CD4-positive, alpha-beta memory T cell (primary cell): ENCODE measurements around the gene APCDD1L. TPM values are rescaled to one million over a fixed set of nuclear protein-coding genes. Genes with fewer than 3 reads are reported as not detected.

Experiments used
- CTCF ChIA-PET: fragments of 350-600 bp; sonication (Branson Sonifier 250); formaldehyde crosslinking; loops from one replicate; lab custom pipeline; 2021; ENCODE audit warnings: inconsistent platforms; ENCODE audit not compliant: partially characterized antibody; lab: Charles Lee
- POLR2A ChIA-PET: fragments of 350-600 bp; sonication (Branson Sonifier 250); formaldehyde crosslinking; loops from one replicate; lab custom pipeline; 2021; ENCODE audit not compliant: partially characterized antibody; lab: Charles Lee
- DNase-seq, 5 donors: peaks; one replicate each; pipeline versions ENCODE4 v3.0.0 to v3.0.0-alpha.2; 2020 to 2022; ENCODE audit warnings: mixed read lengths in 1 of 5
- H3K27ac ChIP-seq: one replicate; pipeline ENCODE4 v1.7.0; 2013; ENCODE audit warnings: low read depth, low read length
- H3K27me3 ChIP-seq: 2 replicates; pipeline ENCODE4 v1.7.0; 2013; ENCODE audit warnings: mild to moderate bottlenecking, low read length, moderate library complexity; ENCODE audit not compliant: insufficient read depth
- H3K36me3 ChIP-seq: 2 replicates; pipeline ENCODE4 v1.7.0; 2013; ENCODE audit warnings: mild to moderate bottlenecking, low read length, moderate library complexity; ENCODE audit not compliant: insufficient read depth
- H3K4me1 ChIP-seq: 2 replicates; pipeline ENCODE4 v1.7.0; 2013; ENCODE audit warnings: mild to moderate bottlenecking, low read length, moderate library complexity; ENCODE audit not compliant: insufficient read depth
- H3K4me3 ChIP-seq, 2 donors: one replicate each; pipeline ENCODE4 v1.7.0; 2013; ENCODE audit warnings: low read length in 2 of 2, mild to moderate bottlenecking in 1 of 2
- H3K9me3 ChIP-seq, 2 donors: one replicate each; pipeline ENCODE4 v1.7.0; 2013; ENCODE audit warnings: low read length in 2 of 2, control low read depth in 1 of 2; ENCODE audit not compliant: control insufficient read depth in 1 of 2
- H3K27ac Mint-ChIP-seq, 7 donors: one replicate each; pipeline ENCODE4 v1.8.0; 2020 to 2021; ENCODE audit warnings: mixed read lengths in 7 of 7, mild to moderate bottlenecking in 6 of 7, inconsistent platforms in 3 of 7, moderate library complexity in 3 of 7
- H3K27me3 Mint-ChIP-seq, 2 donors: one replicate each; pipeline ENCODE4 v1.8.0; 2020 to 2021; ENCODE audit warnings: mixed read lengths in 2 of 2
- H3K36me3 Mint-ChIP-seq, 2 donors: one replicate each; pipeline ENCODE4 v1.8.0; 2020 to 2021; ENCODE audit warnings: mixed read lengths in 2 of 2, inconsistent platforms in 1 of 2, mild to moderate bottlenecking in 1 of 2
- H3K4me1 Mint-ChIP-seq, 4 donors: one replicate each; pipeline ENCODE4 v1.8.0; 2020 to 2021; ENCODE audit warnings: mixed read lengths in 4 of 4, mild to moderate bottlenecking in 1 of 4
- H3K4me3 Mint-ChIP-seq, 8 donors: one replicate each; pipeline ENCODE4 v1.8.0; 2020 to 2021; ENCODE audit warnings: mixed read lengths in 8 of 8, mild to moderate bottlenecking in 7 of 8, moderate library complexity in 6 of 8, inconsistent platforms in 3 of 8
- H3K9me3 Mint-ChIP-seq, 8 donors: one replicate each; pipeline ENCODE4 v1.8.0; 2020 to 2021; ENCODE audit warnings: mixed read lengths in 8 of 8, mild to moderate bottlenecking in 5 of 8, inconsistent platforms in 3 of 8, moderate library complexity in 1 of 8
- intact Hi-C: fragments of 100-400 bp; cut with micrococcal nuclease; formaldehyde crosslinking; loops from one replicate; pipeline ENCODE4 v1.15.1; 2023
- polyA plus RNA-seq, 2 donors: library from polyadenylated mRNA; unstranded; fragments of 300-500 nt; fragmentation: Illumina TruSeq; gene quantifications; one replicate each; pipeline ENCODE4 v1.2.3, GENCODE V29; 2021
- total RNA-seq, 2 experiments: library from RNA; stranded (reverse); gene quantifications; one replicate each; pipeline ENCODE4 v1.2.3, GENCODE V29; 2021

APCDD1L gene
- total and polyA plus RNA-seq, 4 experiments from 2014 or later = 0.11 TPM; not detected in 3

- Mint-ChIP-seq H3K4me3 (no peak overlapping the region), H3K36me3 (no peaks in the 10 kb centered on the region), H3K27ac (no peak overlapping the region), H3K27me3 (no peaks in the 10 kb centered on the region), H3K9me3 (no peaks in the 10 kb centered on the region), H3K4me1 (no peaks in the 10 kb centered on the region)
- no peak overlapping the region for H3K4me3 ChIP-seq
- CTCF ChIA-PET = no interaction called here
- intact Hi-C loops = no loop called here
- H3K36me3 ChIP-seq = no peaks in the 10 kb centered on the region
- POLR2A ChIA-PET = no interaction called here
- H3K4me1 ChIP-seq = no peaks in the 10 kb centered on the region
- no peaks in the 10 kb centered on the region for H3K27me3 ChIP-seq
- H3K27ac ChIP-seq = no peak overlapping the region
- no peaks in the 10 kb centered on the region for H3K9me3 ChIP-seq
- DNase-seq = no peak
Observed at GRCh38 chr20:58467572-58468527, 47.3 kb downstream of the APCDD1L start.

- POLR2A ChIA-PET = no interaction called here
- no peak for DNase-seq
- H3K27ac ChIP-seq = no peak overlapping the region
- H3K9me3 ChIP-seq = no peaks in the 10 kb centered on the region
- H3K4me3 ChIP-seq = no peak overlapping the region
- no peaks in the 10 kb centered on the region for H3K36me3 ChIP-seq
- CTCF ChIA-PET = no interaction called here
- no peaks in the 10 kb centered on the region for H3K27me3 Mint-ChIP-seq
- intact Hi-C loops = no loop called here
- H3K27me3 ChIP-seq = no peaks in the 10 kb centered on the region
- H3K27ac Mint-ChIP-seq = no peak overlapping the region
- H3K4me1 ChIP-seq = no peaks in the 10 kb centered on the region
- H3K36me3 Mint-ChIP-seq = peaks cover 0 to 3% of the 10 kb centered on the region in 2 donors
- no peaks in the 10 kb centered on the region for H3K9me3 Mint-ChIP-seq
- no peak overlapping the region for H3K4me3 Mint-ChIP-seq
- no peaks in the 10 kb centered on the region for H3K4me1 Mint-ChIP-seq
Observed at GRCh38 chr20:58466729-58467571, 48.2 kb downstream of the APCDD1L start.

GRCh38 chr20:58466095-58466708, 49.0 kb downstream of the APCDD1L start:
- Mint-ChIP-seq H3K27ac (peak overlapping the region in 1 of 7 donors; percentile 3), H3K9me3 (no peaks in the 10 kb centered on the region), H3K4me3 (no peak overlapping the region), H3K4me1 (no peaks in the 10 kb centered on the region), H3K36me3 (peaks cover 0 to 3% of the 10 kb centered on the region in 2 donors), H3K27me3 (no peaks in the 10 kb centered on the region)
- ChIA-PET POLR2A (no interaction called here), CTCF (interaction anchor here (0.6 kb wide), 1 partner anchor 15 kb away, joined by 3 read pairs; no protein-coding TSS in a partner anchor)
- Histone ChIP-seq H3K4me3 (no peak overlapping the region), H3K9me3 (no peaks in the 10 kb centered on the region), H3K27me3 (no peaks in the 10 kb centered on the region), H3K4me1 (no peaks in the 10 kb centered on the region), H3K27ac (no peak overlapping the region), H3K36me3 (no peaks in the 10 kb centered on the region)
- no peak for DNase-seq
- intact Hi-C loops = no loop called here

GRCh38 chr20:58464838-58465237, 50.4 kb downstream of the APCDD1L start:
- Histone ChIP-seq H3K27ac (no peak overlapping the region), H3K9me3 (no peaks in the 10 kb centered on the region), H3K4me1 (no peaks in the 10 kb centered on the region), H3K27me3 (no peaks in the 10 kb centered on the region), H3K4me3 (no peak overlapping the region), H3K36me3 (no peaks in the 10 kb centered on the region)
- intact Hi-C loops = no loop called here
- POLR2A ChIA-PET = no interaction called here
- no peak overlapping the region for H3K27ac Mint-ChIP-seq
- DNase-seq = no peak
- H3K4me1 Mint-ChIP-seq = no peaks in the 10 kb centered on the region
- H3K27me3 Mint-ChIP-seq = no peaks in the 10 kb centered on the region
- no peak overlapping the region for H3K4me3 Mint-ChIP-seq
- peaks cover 0 to 3% of the 10 kb centered on the region in 2 donors for H3K36me3 Mint-ChIP-seq
- CTCF ChIA-PET = no interaction called here
- no peaks in the 10 kb centered on the region for H3K9me3 Mint-ChIP-seq

- Mint-ChIP-seq H3K27ac (no peak overlapping the region), H3K4me3 (no peak overlapping the region), H3K27me3 (no peaks in the 10 kb centered on the region), H3K4me1 (no peaks in the 10 kb centered on the region), H3K9me3 (no peaks in the 10 kb centered on the region), H3K36me3 (peaks cover 0 to 3% of the 10 kb centered on the region in 2 donors)
- no peak for DNase-seq
- intact Hi-C loops = no loop called here
- Histone ChIP-seq H3K4me1 (no peaks in the 10 kb centered on the region), H3K4me3 (no peak overlapping the region), H3K36me3 (no peaks in the 10 kb centered on the region), H3K27me3 (no peaks in the 10 kb centered on the region), H3K9me3 (no peaks in the 10 kb centered on the region), H3K27ac (no peak overlapping the region)
- POLR2A ChIA-PET = no interaction called here
- CTCF ChIA-PET = interaction anchor here (1.0 kb wide), 1 partner anchor 226 kb away, joined by 3 read pairs; no protein-coding TSS in a partner anchor
Observed at GRCh38 chr20:58463256-58463655, 51.9 kb downstream of the APCDD1L start.

GRCh38 chr20:58461899-58462298, 53.3 kb downstream of the APCDD1L start:
- intact Hi-C loops = no loop called here
- POLR2A ChIA-PET = no interaction called here
- H3K27ac ChIP-seq = no peak overlapping the region
- H3K4me3 Mint-ChIP-seq = no peak overlapping the region
- H3K4me1 Mint-ChIP-seq = no peaks in the 10 kb centered on the region
- H3K27me3 Mint-ChIP-seq = no peaks in the 10 kb centered on the region
- H3K9me3 ChIP-seq = no peaks in the 10 kb centered on the region
- no peaks in the 10 kb centered on the region for H3K36me3 ChIP-seq
- no peak for DNase-seq
- no peaks in the 10 kb centered on the region for H3K9me3 Mint-ChIP-seq
- peaks cover 0 to 8% of the 10 kb centered on the region in 2 donors for H3K36me3 Mint-ChIP-seq
- H3K4me1 ChIP-seq = no peaks in the 10 kb centered on the region
- CTCF ChIA-PET = no interaction called here
- no peak overlapping the region for H3K27ac Mint-ChIP-seq
- no peak overlapping the region for H3K4me3 ChIP-seq
- no peaks in the 10 kb centered on the region for H3K27me3 ChIP-seq

GRCh38 chr20:58461104-58461503, 54.1 kb downstream of the APCDD1L start:
- Mint-ChIP-seq H3K4me3 (no peak overlapping the region), H3K27me3 (no peaks in the 10 kb centered on the region), H3K36me3 (peaks cover 3 to 12% of the 10 kb centered on the region in 2 donors), H3K9me3 (no peaks in the 10 kb centered on the region), H3K27ac (no peak overlapping the region), H3K4me1 (no peaks in the 10 kb centered on the region)
- Histone ChIP-seq H3K4me1 (no peaks in the 10 kb centered on the region), H3K27me3 (no peaks in the 10 kb centered on the region), H3K9me3 (no peaks in the 10 kb centered on the region), H3K27ac (no peak overlapping the region), H3K4me3 (no peak overlapping the region), H3K36me3 (no peaks in the 10 kb centered on the region)
- ChIA-PET CTCF (no interaction called here), POLR2A (no interaction called here)
- intact Hi-C loops = no loop called here
- no peak for DNase-seq
